ENCODE results near the gene TEX14. TPM values are rescaled to one million over a fixed set of nuclear protein-coding genes. Genes with fewer than 3 reads are reported as not detected.

Gene TEX14
- polyA plus RNA-seq, 1 donor (not counting 4 experiments of a cell fraction or from before 2014, with no cell fraction given) = 0.16 TPM

GRCh38 chr17:58667934-58668597 is 23.8 kb downstream of the TEX14 start:
- Histone ChIP-seq H3K9me3 (ENCODE audit: control insufficient read depth, low read depth, low read length) (no peaks in the 10 kb centered on the region), H2AFZ (ENCODE audit: control insufficient read depth, low read length) (no peak overlapping the region), H3K9ac (ENCODE audit: control insufficient read depth, extremely low read depth, insufficient read depth, low read length) (no peak overlapping the region), H3K36me3 (ENCODE audit: control insufficient read depth in 2 of 2, extremely low read depth in 1 of 2, insufficient read depth in 2 of 2, low read length in 2 of 2) (no peaks in the 10 kb centered on the region), H4K20me1 (ENCODE audit: control insufficient read depth, extremely low read depth, insufficient read depth, low read length) (no peaks in the 10 kb centered on the region), H3K79me2 (ENCODE audit: control insufficient read depth, insufficient read depth, low read length) (no peaks in the 10 kb centered on the region), H3K9me1 (ENCODE audit: control insufficient read depth, extremely low read depth, insufficient read depth, low read length) (no peaks in the 10 kb centered on the region), H3K4me1 (ENCODE audit: control insufficient read depth, extremely low read depth, insufficient read depth, low read length) (peaks cover 5% of the 10 kb centered on the region), H3K27ac (ENCODE audit: control insufficient read depth, insufficient read depth, low read length) (no peak overlapping the region), H3K4me2 (ENCODE audit: control insufficient read depth, extremely low read depth, insufficient read depth, low read depth, low read length) (no peak overlapping the region), H3K4me3 (ENCODE audit: control insufficient read depth in 2 of 3, extremely low read depth in 1 of 3, insufficient read depth in 2 of 3, low read depth in 1 of 3, low read length in 3 of 3) (no peak overlapping the region), H3K27me3 (ENCODE audit: control insufficient read depth, extremely low read depth, insufficient read depth, low read length) (no peaks in the 10 kb centered on the region)
- dilution Hi-C loops (cut with MboI; ENCODE audit: extremely low pct_ligation_motif_present, low sequenced_read_pairs) = no loop called here
- DNase-seq (ENCODE audit: low read depth, low spot score) (no peak), FAIRE-seq (no peak)
- TF ChIP-seq, protein P1, sequence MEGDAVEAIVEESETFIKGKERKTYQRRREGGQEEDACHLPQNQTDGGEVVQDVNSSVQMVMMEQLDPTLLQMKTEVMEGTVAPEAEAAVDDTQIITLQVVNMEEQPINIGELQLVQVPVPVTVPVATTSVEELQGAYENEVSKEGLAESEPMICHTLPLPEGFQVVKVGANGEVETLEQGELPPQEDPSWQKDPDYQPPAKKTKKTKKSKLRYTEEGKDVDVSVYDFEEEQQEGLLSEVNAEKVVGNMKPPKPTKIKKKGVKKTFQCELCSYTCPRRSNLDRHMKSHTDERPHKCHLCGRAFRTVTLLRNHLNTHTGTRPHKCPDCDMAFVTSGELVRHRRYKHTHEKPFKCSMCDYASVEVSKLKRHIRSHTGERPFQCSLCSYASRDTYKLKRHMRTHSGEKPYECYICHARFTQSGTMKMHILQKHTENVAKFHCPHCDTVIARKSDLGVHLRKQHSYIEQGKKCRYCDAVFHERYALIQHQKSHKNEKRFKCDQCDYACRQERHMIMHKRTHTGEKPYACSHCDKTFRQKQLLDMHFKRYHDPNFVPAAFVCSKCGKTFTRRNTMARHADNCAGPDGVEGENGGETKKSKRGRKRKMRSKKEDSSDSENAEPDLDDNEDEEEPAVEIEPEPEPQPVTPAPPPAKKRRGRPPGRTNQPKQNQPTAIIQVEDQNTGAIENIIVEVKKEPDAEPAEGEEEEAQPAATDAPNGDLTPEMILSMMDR (optimal IDR thresholded peaks at IDR 0.05 in 1 of 3, IDR thresholded peaks at IDR 0.05 in 1 of 3, conservative IDR thresholded peaks at IDR 0.05 in 1 of 3; ENCODE audit: extremely low read depth in 1 of 3, insufficient read depth in 2 of 3, low read length in 3 of 3) = no peak
- TF ChIP-seq EZH2 (IDR thresholded peaks at IDR 0.05; ENCODE audit: low read length) = no peak

- Histone ChIP-seq H3K9me1 (ENCODE audit: control insufficient read depth, extremely low read depth, insufficient read depth, low read length) (no peaks in the 10 kb centered on the region), H3K9me3 (ENCODE audit: control insufficient read depth, low read depth, low read length) (no peaks in the 10 kb centered on the region), H3K4me1 (ENCODE audit: control insufficient read depth, extremely low read depth, insufficient read depth, low read length) (peaks cover 5% of the 10 kb centered on the region), H3K27me3 (ENCODE audit: control insufficient read depth, extremely low read depth, insufficient read depth, low read length) (no peaks in the 10 kb centered on the region), H3K4me2 (ENCODE audit: control insufficient read depth, extremely low read depth, insufficient read depth, low read depth, low read length) (peak overlapping the region; percentile 22), H3K27ac (ENCODE audit: control insufficient read depth, insufficient read depth, low read length) (no peak overlapping the region), H3K79me2 (ENCODE audit: control insufficient read depth, insufficient read depth, low read length) (no peaks in the 10 kb centered on the region), H3K4me3 (ENCODE audit: control insufficient read depth in 2 of 3, extremely low read depth in 1 of 3, insufficient read depth in 2 of 3, low read depth in 1 of 3, low read length in 3 of 3) (no peak overlapping the region), H3K36me3 (ENCODE audit: control insufficient read depth in 2 of 2, extremely low read depth in 1 of 2, insufficient read depth in 2 of 2, low read length in 2 of 2) (no peaks in the 10 kb centered on the region), H2AFZ (ENCODE audit: control insufficient read depth, low read length) (no peak overlapping the region), H4K20me1 (ENCODE audit: control insufficient read depth, extremely low read depth, insufficient read depth, low read length) (no peaks in the 10 kb centered on the region), H3K9ac (ENCODE audit: control insufficient read depth, extremely low read depth, insufficient read depth, low read length) (no peak overlapping the region)
- dilution Hi-C loops (cut with MboI; ENCODE audit: extremely low pct_ligation_motif_present, low sequenced_read_pairs) = no loop called here
- TF ChIP-seq, protein P1 (optimal IDR thresholded peaks at IDR 0.05 in 1 of 3, IDR thresholded peaks at IDR 0.05 in 1 of 3, conservative IDR thresholded peaks at IDR 0.05 in 1 of 3; ENCODE audit: extremely low read depth in 1 of 3, insufficient read depth in 2 of 3, low read length in 3 of 3) = no peak
- TF ChIP-seq EZH2 (IDR thresholded peaks at IDR 0.05; ENCODE audit: low read length) = no peak
- FAIRE-seq = no peak
- DNase-seq (ENCODE audit: low read depth, low spot score) = no peak
Observed at GRCh38 chr17:58666858-58667267, 25.0 kb downstream of the TEX14 start.

All from keratinocyte (primary cell).